KG1 (cell line): ENCODE measurements around the gene CAPN7.
"Not testable (repeated sequence)": the region's sequence is repeated elsewhere in the genome, so short reads cannot be mapped to it uniquely, and the experiment has no call there.

Experiments used
- DNase-seq: peaks from one replicate; lab custom pipeline; 2025; lab: John Stamatoyannopoulos, UW

CAPN7 gene

DNA sequence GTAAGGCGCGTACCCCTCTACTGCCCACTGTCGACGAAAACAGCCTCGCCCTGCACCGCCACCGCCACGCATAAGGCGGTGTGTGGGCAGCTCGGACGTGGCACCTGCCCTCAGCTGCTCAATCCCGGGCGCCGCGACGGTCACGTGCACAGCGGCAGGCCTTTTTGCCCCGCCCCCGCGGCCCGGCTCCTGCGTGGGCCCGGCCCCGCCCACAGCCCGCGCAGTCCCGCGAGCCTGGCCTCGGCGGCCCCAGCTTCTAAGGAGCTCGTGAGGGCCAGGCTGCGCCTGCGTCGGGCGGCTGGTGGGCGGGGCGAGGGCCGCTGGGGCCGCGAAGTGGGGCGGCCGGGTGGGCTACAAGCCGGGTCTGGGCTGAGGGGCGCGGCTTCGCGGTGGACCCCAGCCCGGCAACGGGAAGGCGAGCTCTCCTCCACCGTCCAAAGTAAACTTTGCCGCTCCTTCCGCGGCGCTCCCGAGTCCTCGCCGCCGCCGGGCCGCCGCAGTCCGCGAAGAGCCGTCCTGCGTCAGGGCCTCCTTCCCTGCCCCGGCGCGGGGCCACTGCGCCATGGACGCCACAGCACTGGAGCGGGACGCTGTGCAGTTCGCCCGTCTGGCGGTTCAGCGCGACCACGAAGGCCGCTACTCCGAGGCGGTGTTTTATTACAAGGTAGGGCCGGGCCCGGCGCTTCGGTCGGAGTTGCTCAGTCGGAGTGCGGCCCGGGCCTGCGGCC is at the start of gene CAPN7:
Gene CAPN7, plus strand, starts transcription at position 313 of the 728 bp plus-strand sequence. Its CDS starts 250 bp downstream, at position 563.
- no peak for DNase-seq

GRCh38 chr3:15157441-15157840 is 48.6 kb upstream of the CAPN7 start:
- DNase-seq, result no peak

DNA sequence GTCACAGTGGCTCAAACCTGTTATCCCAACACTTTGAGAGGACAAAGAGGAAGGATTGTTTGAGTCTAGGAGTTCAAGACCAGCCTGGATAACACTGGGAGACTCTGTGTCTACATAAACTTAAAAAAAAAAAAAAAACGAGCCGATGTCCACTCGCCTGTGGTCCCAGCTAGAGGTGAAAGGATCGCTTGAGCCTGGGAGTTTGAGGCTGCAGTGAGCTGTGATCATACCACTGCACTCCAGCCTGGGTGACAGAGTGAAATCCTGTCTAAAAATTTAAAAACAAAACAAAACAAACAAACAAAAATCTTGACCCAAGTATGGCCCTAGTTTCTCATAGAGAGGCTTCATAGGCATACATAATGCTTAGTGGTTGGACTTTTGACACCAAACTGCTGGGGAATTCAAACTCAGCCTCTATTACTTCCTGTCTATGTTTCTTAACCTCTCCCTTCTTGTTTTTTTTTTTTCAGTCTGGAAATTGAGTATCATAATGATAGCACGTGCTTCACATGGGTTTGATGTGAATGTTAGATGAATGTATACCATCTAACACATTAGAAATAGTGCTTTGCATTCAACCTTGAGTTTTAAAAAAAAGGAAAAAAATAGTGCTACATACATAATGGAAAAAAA is 46.4 kb upstream of the CAPN7 start:
- DNase-seq, result no peak

DNA sequence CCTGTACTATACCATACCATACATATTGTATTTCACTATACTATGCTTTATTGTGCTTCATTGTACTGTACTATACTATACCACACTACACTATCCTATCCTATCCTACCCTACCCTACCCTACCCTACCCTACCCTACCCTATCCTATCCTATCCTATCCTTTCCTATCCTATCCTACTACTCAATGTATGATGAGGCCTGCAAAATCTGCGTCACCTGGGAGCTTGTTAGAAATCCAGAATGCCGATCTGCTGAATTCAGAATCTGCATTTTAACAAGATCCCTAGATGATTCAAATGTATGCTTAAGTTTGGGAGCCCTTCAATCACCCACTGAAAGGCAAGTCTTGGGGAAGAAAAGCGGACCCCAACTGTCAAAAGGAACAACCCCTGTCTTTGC is 45.4 kb upstream of the CAPN7 start:
- DNase-seq, result no peak

- DNase-seq, result no peak
These were observed 44.9 kb upstream of the CAPN7 start for GRCh38 chr3:15161133-15161532.

- not testable (repeated sequence) for DNase-seq
These were observed 42.4 kb upstream of the CAPN7 start for GRCh38 chr3:15163656-15164055.

DNA sequence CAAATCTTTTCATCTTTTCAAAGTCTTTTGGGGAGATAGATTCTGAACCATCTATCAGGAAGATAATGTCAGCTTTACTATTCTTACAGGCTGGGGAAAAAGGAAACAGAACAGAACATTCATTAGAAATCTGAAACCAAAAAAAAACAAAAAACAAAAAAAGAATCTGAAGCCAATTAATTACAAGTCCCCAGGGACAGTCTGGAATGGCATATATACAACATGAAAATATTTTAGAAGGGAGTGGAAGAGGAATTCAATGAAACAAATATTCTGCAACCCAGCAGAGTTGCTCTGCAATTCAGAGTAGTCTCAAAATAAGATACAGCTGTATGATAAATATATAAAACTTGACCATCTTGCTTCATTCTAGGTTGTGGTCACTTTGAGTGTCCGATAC is 41.7 kb upstream of the CAPN7 start:
- DNase-seq, result no peak

DNA sequence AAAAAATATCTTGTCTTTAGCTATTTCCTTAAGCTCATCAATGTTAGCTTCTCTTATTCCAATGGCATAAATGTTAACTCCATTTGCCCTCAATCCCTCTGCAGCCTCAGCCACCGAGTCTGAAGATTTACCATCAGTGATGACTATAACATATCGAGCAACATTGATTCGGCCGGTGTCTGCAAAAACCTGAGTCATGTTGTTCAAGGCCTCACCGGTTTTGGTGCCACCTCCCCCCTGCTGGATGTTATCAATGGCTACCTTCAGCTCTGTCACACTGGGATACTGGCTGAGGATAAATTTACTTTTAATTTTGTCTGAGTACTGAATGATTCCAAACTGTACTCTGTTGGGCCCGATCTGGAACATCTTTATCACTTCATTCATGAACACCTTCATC is 41.0 kb upstream of the CAPN7 start:
- no peak for DNase-seq

- DNase-seq, result not testable (repeated sequence)
These were observed 39.7 kb upstream of the CAPN7 start for GRCh38 chr3:15166391-15166790.

DNA sequence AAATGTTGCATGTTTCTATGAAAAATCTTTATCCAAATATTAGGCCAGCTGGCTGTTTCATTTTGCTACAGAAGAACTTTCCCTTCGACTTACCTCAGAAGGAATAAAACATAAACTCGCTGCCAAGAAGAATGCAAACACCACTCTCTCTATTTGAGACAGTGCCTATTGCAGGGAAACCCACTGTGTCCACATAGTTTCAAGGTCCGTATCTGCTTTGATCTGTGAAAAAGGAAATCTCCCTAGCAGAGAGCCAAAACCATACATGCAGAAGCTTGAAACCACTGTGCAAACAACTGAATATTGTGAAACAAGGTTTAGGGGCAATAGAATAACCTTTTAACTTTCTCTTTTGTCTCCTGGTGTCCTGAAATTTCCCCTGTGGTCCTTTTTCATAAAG is 35.0 kb upstream of the CAPN7 start:
- peak; percentile 43 for DNase-seq

DNA sequence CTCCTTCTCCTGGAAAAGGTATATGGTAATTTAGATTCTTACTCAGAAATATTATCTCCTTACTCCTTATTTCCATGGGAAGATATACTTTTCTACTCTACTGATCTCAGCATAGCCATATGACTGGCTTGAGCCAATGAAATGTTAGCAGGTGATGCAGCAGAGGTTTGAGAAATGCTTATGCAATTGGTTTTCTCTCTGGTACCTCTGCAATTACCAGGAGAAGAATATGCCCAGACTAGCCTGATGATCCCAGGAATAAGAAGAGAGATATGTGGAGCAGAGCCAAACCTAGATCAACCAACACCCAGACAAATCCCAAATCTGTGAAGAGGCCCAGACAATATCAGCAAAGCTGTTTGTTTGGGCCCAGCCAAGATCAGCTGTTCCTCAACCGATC is 33.2 kb upstream of the CAPN7 start:
- DNase-seq, result no peak

DNA sequence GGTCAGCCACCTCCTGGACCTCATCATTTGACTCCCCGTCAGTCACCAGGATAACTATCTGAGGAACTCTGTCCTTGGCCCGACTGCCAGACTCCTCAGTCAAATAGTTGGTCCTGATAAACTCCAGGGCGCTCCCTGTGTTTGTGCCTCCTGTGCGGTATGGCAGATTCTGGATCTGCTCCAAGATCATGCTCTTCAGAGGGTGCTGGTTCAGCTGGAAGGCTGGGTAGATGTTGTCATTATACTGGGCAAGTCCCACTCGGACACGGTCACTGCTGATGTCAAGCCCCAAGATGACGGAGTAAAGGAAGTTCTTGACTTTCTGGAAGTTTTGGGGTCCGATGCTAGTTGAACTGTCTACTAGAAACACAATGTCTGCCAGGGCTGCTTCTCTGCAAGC is 31.1 kb upstream of the CAPN7 start:
- DNase-seq, result no peak

DNA sequence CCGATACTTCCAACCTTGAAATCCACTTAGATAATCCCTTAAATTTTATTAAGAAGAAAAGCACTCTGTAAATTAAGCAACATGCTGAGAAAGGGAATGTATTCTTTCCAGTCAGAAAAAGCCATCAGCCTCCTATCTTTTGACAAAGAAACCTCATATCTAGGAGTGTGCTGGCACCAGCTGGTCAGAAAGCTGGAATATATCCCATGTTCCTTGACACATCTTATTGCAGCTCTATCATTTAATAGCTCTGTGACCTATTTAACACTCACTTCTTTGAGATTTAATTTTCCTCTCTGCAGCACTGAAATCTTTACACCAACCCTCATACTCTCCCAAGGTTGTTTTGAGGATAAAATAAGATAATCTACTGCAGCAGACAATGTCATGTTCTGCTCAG is 30.4 kb upstream of the CAPN7 start:
- no peak for DNase-seq

- no peak for DNase-seq
These were observed 25.9 kb upstream of the CAPN7 start for GRCh38 chr3:15180042-15180611.

DNA sequence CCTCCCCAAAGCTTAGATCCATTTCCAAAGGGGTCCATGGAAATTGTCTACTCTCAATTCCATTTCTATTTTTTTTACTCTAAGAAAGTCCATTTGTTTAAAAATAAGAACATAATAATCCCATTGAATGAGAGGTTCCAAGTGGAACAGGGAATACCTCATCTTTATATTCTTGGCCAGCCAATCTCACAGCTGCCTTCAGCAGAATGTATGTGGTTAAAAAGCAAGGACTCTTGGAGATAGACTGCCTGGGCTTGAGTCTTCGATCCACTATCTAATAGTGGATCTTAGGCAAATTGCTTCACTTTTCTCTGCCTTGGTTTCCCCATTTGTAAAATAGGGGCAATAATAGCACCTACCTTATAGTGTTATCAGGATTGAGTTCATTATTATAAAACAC is 24.5 kb upstream of the CAPN7 start:
- DNase-seq, result no peak

DNA sequence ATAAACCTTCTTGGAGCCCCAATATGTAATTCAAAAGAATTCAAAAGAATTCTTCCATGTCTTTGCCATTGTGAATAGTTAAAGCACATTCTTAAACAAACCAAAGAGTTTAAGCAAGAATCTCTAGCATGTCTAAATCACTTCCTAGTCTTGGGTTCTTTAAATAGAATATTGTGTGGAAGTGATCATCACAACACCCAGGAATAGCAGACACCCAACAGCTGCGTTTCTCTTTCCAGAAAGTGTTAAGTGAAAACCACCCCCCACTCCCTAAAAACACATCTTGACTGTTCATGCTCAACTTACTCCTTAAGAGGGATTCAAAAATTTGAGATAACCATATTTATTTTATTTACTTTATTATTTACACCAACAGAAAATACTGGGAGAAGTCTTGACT is 24.1 kb upstream of the CAPN7 start:
- DNase-seq, result no peak

DNA sequence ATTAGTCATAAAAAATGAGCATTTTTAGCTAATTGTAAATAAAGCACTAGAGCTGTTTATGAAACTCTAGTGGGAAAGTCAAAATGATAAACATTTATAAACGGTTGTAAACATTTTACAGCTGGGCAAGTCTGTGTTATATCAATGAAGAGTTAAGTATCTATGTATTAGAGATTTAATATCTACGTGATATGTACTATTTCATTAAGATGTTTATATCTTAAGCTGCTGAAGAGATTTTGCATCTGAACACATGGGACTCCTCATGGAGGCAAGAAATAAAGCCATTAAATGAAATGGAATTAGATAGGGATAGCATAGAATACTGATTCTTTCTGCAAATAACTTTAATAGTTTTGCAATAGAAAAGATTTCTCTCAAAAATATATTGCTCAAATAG is 23.0 kb upstream of the CAPN7 start:
- DNase-seq, result no peak

DNA sequence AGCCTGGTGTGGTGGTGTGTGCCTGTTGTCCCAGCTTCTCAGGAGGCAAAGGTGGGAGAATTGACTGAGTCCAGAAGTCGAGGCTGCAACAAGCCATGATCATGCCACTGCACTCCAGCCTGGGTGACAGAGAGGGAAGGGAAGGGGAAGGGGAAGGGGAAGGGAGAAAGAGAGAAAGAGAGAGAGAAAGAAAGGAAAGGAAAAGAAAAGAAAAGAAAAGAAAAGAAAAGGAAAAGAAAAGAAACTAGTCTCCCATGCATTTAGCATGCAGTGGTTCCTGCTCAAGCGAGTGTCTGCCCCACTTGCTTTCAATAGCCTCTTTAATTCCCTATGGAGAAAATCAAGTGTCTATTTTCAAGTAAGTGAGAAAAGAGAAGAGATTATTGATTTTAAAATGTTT is 20.6 kb upstream of the CAPN7 start:
- DNase-seq, result no peak

GRCh38 chr3:15186101-15186476 is 20.0 kb upstream of the CAPN7 start:
- DNase-seq, result no peak

DNA sequence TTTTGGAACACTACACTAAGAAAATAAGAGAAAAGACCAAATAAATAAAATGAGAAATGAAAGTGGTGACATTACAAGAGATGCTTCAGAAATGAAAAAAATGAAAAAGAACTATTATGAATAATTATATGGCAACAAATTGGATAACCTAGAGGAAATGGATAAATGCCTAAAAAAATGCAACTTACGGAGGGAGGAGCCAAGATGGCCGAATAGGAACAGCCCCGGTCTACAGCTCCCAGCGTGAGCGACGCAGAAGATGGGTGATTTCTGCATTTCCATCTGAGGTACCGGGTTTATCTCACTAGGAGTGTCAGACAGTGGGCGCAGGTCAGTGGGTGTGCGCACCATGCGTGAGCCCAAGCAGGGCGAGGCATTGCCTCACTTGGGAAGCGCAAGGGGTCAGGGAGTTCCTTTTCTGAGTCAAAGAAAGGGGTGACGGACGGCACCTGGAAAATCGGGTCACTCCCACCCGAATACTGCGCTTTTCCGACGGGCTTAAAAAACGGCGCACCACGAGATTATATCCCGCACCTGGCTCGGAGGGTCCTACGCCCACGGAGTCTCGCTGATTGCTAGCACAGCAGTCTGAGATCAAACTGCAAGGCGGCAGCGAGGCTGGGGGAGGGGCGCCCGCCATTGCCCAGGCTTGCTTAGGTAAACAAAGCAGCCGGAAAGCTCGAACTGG is 19.4 kb upstream of the CAPN7 start:
- not testable (repeated sequence) for DNase-seq

DNA sequence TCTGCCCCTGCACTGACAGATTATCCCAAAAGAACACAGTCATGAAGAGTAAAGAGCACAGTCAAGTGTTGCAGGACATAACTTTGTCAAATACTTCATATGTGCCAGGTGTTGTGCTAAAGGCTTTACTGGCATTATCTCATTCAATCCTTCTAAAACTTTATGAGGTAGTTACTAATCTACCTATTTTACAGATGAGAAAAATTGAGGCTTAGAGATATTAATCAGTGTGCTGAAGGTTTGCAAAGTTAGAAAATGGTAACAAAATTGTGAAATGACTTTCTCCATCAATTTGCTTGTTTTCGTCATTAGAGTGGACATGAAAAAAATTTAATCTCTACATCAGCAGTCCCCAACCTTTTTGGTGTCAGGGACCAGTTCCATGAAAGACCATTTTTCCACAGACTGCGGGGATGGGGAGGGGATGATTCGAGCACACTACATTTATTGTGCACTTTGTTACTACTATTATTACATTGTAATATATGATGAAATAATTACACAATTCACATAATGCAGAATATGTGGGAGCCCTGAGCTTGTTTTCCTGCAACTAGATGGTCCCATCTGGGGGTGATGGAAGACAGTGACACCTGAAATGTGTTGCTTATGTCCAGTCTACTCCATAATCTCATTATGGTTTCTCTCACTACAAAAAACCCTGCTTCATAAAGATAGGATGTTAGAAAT is 8.6 kb upstream of the CAPN7 start:
- no peak for DNase-seq

- DNase-seq, result no peak
These were observed 7.4 kb upstream of the CAPN7 start for GRCh38 chr3:15198686-15199085.
